Esophagus muscularis mucosa (tissue), 4 donors: ENCODE data around the gene GPI. TPM values are rescaled to one million over a fixed set of nuclear protein-coding genes. Genes with fewer than 3 reads are reported as not detected.

Experiments used
- DNase-seq: peaks from one replicate; pipeline ENCODE4 v3.0.0-alpha.2; 2017; ENCODE audit errors: extremely low spot score
- H3K27ac ChIP-seq, 4 donors: fragments of 200-600 bp; sonication (generic); replicated peaks in 1 of 4; 1 replicate in 3 of 4; 2 replicates in 1 of 4; pipeline ENCODE4 v1.5.1; 2016 to 2019; ENCODE audit warnings: mild to moderate bottlenecking in 1 of 4
- H3K27me3 ChIP-seq, 4 donors: fragments of 200-600 bp; sonication (generic); one replicate each; pipeline versions ENCODE4 v1.5.1 to v1.6.0; 2016 to 2019
- H3K36me3 ChIP-seq, 4 donors: fragments of 200-600 bp; sonication (generic); one replicate each; pipeline ENCODE4 v1.5.1; 2016 to 2019
- H3K4me1 ChIP-seq, 4 donors: fragments of 200-600 bp; sonication (generic); one replicate each; pipeline ENCODE4 v1.5.1; 2016 to 2019
- H3K4me3 ChIP-seq, 4 donors: fragments of 200-600 bp; sonication (generic); 1 replicate in 2 of 4; 2 replicates in 2 of 4; pipeline ENCODE4 v1.5.1; 2016 to 2019; ENCODE audit warnings: mild to moderate bottlenecking in 4 of 4, moderate library complexity in 1 of 4
- H3K9me3 ChIP-seq, 4 donors: fragments of 200-600 bp; sonication (generic); 1 replicate in 3 of 4; 2 replicates in 1 of 4; pipeline ENCODE4 v1.5.1; 2016 to 2019
- CTCF ChIP-seq, 3 experiments: fragments of 200-600 bp in 2 of 3; fragments of 450-650 bp in 1 of 3; sonication (generic) in 2 of 3; IDR thresholded peaks; one replicate each; pipeline ENCODE4 v1.5.1; 2017 to 2019; ENCODE audit warnings: antibody characterized with exemption in 3 of 3, mild to moderate bottlenecking in 2 of 3, moderate library complexity in 1 of 3
- EP300 ChIP-seq: sonication (generic); formaldehyde crosslinking; IDR thresholded peaks from one replicate; pipeline ENCODE4 v1.6.1; 2017; ENCODE audit warnings: antibody characterized with exemption
- POLR2A ChIP-seq: fragments of 450-650 bp; IDR thresholded peaks from one replicate; pipeline ENCODE4 v1.6.1; 2017; ENCODE audit warnings: antibody characterized with exemption, moderate library complexity, mild to moderate bottlenecking, low read depth
- POLR2AphosphoS5 ChIP-seq, 2 donors: sonication (generic); formaldehyde crosslinking; IDR thresholded peaks; one replicate each; pipeline ENCODE4 v1.6.1; 2017; ENCODE audit warnings: antibody characterized with exemption in 2 of 2
- WGBS: methylation state at CpG from one replicate; pipeline ENCODE4 v1.1.5; 2018; 5-methylcytosine and 5-hydroxymethylcytosine counted together
- intact Hi-C: fragments of 100-400 bp; cut with DNase I; formaldehyde crosslinking; loops from one replicate; pipeline ENCODE4 v1.15.1; 2023
- total RNA-seq, 4 donors: library from RNA; depleted of rRNA; stranded (reverse); fragments of >200 nt; gene quantifications; one replicate each; pipeline versions ENCODE4 v1.1.0 to v1.2.1, GENCODE V29; 2016

GPI gene
- total RNA-seq, 4 donors from 2014 or later, result 121 to 313 (median 212) TPM

GRCh38 chr19:34408411-34408810 is 43.4 kb downstream of the GPI start:
- no peak for DNase-seq
- H3K36me3 ChIP-seq, result peaks cover 0 to 42% (median 19%) of the 10 kb centered on the region in 4 donors

DNA sequence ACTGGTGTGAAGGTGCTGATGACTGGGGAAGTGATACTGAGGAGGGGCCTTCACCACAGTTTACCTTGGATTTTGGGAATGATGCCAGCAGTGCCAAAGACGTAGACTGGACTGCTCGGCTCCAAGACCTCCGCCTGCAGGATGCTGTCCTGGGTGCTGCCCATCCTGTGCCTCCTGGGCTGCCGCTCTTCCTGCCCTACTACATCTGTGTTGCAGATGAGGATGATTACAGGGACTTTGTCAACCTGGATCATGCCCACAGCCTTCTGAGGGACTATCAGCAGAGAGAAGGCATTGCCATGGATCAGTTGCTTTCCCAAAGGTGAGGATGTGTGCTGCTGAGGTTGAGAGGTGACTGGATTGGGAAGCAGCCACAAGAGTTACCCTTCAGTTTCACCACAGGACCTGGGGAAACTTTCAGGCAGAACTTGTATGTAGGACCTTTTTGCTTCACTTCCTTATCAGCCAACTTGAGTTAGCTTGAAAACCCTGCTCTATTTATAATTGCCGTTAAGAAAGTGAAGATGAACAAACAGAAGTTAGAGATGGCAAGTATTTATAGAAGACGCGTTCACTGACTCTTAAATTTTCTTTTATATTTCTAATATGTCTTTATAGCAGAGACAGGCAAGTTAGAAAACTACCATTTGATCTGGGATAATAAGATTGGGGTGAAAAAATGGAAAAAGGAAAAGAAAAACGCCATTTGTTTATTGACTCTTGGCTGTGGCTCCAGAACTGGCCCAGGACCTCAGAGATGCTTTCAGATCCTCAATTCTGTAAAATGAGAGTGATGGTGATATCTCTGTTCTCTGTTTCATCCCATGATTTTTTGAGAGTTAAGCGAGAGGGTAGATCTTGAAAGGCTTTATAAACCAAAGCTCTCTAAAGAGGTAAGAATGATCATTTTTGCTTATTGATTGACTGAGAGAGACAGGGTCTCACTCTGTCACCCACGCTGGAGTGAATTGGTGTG is 44.5 kb downstream of the GPI start:
- H3K4me1 ChIP-seq, result peaks cover 5 to 11% (median 9%) of the 10 kb centered on the region in 4 donors
- WGBS, result 88% methylated on average over 10 of the region's 10 CpGs
- H3K36me3 ChIP-seq, result peaks cover 7 to 53% (median 28%) of the 10 kb centered on the region in 4 donors
- no peaks in the 10 kb centered on the region for H3K27me3 ChIP-seq
- TF ChIP-seq POLR2AphosphoS5 (IDR thresholded peaks at IDR 0.05), result no peak
- no peak for TF ChIP-seq EP300
- no peak for TF ChIP-seq POLR2A
- no peak for TF ChIP-seq CTCF (IDR thresholded peaks at IDR 0.05)
- no peaks in the 10 kb centered on the region for H3K9me3 ChIP-seq
- H3K27ac ChIP-seq, result no peak overlapping the region
- no peak for DNase-seq
- intact Hi-C loops, result no loop called here
- no peak overlapping the region for H3K4me3 ChIP-seq

More at GRCh38 chr19:34408411-34408810, 43.4 kb downstream of the GPI start:
- Histone ChIP-seq H3K9me3 (no peaks in the 10 kb centered on the region), H3K4me1 (peaks cover 5 to 16% (median 12%) of the 10 kb centered on the region in 4 donors), H3K27me3 (no peaks in the 10 kb centered on the region), H3K27ac (no peak overlapping the region), H3K4me3 (no peak overlapping the region)
- intact Hi-C loops, result no loop called here
- TF ChIP-seq POLR2AphosphoS5 (IDR thresholded peaks at IDR 0.05) (no peak), EP300 (no peak), CTCF (IDR thresholded peaks at IDR 0.05) (no peak), POLR2A (no peak)
- WGBS, result 72% methylated on average over 8 of the region's 8 CpGs

DNA sequence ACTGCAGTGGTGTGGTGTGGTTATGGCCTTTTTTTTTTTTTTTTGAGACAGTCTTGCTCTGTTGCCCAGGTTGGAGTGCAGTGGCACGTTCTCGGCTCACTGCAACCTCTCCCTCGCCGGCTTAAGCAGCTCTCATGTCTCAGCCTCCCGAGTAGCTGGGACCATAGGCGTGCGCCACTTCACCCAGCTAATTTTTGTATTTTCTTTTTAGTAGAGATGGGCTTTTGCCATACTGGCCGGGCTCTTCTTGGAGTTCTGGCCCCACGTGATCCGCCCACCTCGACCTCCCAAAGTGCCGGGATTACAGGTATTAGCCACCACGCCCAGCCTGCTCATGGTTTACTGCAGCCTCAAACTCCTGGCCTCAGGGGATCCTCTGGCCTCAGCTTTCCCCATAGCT is 46.2 kb downstream of the GPI start:
- Histone ChIP-seq H3K9me3 (no peaks in the 10 kb centered on the region), H3K4me1 (no peaks in the 10 kb centered on the region), H3K27ac (no peak overlapping the region), H3K4me3 (no peak overlapping the region), H3K27me3 (no peaks in the 10 kb centered on the region), H3K36me3 (peaks cover 7 to 70% (median 40%) of the 10 kb centered on the region in 4 donors)
- 100% methylated on average over 13 of the region's 13 CpGs for WGBS
- DNase-seq, result no peak
- TF ChIP-seq CTCF (IDR thresholded peaks at IDR 0.05) (no peak), EP300 (no peak)
- intact Hi-C loops, result no loop called here

- WGBS, result 97% methylated on average over 7 of the region's 7 CpGs
- intact Hi-C loops, result no loop called here
- H3K4me3 ChIP-seq, result no peak overlapping the region
Measured at GRCh38 chr19:34416021-34416545, 51.1 kb downstream of the GPI start.

More at GRCh38 chr19:34416021-34416545, 51.1 kb downstream of the GPI start:
- Histone ChIP-seq H3K4me1 (no peaks in the 10 kb centered on the region), H3K9me3 (no peaks in the 10 kb centered on the region), H3K27me3 (no peaks in the 10 kb centered on the region), H3K27ac (no peak overlapping the region), H3K36me3 (peaks cover 7 to 62% (median 45%) of the 10 kb centered on the region in 4 donors)
- TF ChIP-seq EP300 (no peak), POLR2A (no peak), POLR2AphosphoS5 (IDR thresholded peaks at IDR 0.05) (no peak), CTCF (IDR thresholded peaks at IDR 0.05) (no peak)
- no peak for DNase-seq
